HG03571 (cell line): ENCODE measurements around the gene B3GALT5.
"Not testable (repeated sequence)": the region's sequence is repeated elsewhere in the genome, so short reads cannot be mapped to it uniquely, and the experiment has no call there.

Experiments used
- ATAC-seq: cut with Tn5 transposase; IDR thresholded peaks from one replicate; pipeline ENCODE4 v1.9.1; 2021; ENCODE audit not compliant: unreplicated experiment

Gene B3GALT5

DNA sequence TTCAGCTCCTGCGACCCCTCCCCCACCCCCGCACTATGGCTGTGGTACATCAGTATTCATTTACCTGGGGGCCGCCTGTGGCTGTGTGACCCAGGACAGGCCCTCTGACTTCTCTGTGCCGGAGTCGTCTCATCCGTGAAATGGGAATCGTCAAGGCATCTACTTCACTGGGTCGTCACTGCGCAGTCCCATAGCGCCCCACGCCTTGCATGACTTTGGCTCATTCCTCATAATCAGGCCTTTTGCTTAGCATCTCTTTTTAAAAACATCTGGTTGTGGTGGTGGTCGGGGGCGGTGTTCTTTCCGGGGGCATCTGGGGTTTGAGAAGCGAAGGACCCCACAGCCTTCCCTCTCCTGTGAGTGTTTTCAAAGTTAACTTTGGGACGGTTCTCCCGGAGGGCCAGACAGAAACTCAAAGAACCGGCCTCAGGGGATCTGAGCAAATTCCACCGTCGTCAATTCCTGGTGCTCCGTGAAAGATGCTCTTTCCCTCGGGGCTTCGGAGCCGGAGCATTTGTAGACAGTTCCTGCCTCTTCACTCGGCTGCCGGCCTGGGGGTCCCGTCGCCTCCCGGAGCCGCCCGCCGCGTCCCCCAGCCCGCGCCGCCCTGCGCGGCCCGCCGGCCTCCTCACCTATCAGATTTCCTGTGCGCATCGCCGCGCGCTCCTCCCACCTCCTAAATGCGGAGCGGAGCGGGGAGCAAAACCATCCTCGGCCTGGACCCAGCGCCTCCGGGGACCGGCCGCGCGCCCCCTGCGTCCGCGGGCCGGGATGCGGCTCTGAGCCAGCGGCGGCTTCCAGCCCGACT is at the start of gene B3GALT5:
Gene B3GALT5, plus strand, starts transcription at position 708 of the 808 bp plus-strand sequence. CDS start 47,620 bp downstream, outside the sequence.
- ATAC-seq, result no peak

GRCh38 chr21:39564200-39564599 is 48.5 kb upstream of the B3GALT5 start:
- no peak for ATAC-seq

DNA sequence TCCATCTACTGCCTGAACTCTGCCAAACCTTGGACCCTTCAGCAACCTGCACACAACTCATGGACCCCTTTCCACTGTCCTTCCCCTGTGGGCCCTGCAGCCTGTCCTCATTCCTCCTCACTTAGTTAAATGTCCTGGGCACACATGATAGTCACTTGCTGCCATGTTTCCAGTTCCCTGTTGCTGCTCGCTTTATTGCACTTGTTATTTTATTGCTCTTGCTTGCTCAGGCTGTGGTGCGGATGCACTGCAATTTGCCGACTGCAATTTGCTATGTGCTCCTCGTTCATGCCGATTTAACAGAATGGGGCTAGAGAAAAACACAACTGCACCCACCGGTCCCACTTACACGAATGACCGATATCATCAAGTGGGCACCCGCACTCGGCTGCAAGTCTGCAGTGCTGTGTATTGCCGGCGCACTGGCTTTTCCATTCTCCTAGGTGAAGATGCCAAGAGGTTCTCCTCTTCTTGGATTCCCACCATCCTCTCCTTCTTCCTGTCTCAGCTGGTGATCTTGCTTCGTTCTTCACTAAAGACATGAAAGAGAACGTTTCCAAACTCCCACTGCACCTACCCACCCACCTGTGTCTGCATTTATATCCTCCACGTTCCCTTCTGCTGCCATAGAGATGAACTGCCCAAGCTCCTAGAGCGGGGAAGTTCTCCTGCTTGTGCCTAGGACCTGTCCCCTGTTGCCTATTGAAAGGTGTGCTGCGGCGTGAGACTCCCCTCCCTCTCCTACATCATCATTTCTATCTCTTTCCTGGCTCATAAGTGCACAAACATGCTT is 45.4 kb upstream of the B3GALT5 start:
- no peak for ATAC-seq

DNA sequence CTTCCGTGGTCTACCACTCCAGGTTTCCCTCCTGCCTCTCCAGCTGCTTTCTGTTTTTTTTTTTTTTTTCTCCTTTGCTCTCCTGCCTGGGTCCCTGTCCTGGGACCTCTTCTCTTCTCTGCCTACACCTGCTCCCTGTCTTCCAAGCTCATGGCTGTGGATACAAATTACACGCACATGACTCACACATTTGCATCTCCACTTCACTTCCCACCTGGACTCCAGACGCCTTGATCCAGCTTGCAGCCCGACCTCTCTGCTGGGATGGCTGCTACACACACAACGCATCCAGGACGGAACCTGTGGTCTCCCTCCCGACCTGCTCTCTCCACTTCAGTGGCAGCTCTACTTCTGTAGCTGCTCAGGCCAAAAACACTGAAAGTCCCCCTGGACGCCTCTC is 44.4 kb upstream of the B3GALT5 start:
- no peak for ATAC-seq

GRCh38 chr21:39575775-39576174 is 37.0 kb upstream of the B3GALT5 start:
- no peak for ATAC-seq

GRCh38 chr21:39576518-39577128 is 36.1 kb upstream of the B3GALT5 start:
- ATAC-seq, result no peak

DNA sequence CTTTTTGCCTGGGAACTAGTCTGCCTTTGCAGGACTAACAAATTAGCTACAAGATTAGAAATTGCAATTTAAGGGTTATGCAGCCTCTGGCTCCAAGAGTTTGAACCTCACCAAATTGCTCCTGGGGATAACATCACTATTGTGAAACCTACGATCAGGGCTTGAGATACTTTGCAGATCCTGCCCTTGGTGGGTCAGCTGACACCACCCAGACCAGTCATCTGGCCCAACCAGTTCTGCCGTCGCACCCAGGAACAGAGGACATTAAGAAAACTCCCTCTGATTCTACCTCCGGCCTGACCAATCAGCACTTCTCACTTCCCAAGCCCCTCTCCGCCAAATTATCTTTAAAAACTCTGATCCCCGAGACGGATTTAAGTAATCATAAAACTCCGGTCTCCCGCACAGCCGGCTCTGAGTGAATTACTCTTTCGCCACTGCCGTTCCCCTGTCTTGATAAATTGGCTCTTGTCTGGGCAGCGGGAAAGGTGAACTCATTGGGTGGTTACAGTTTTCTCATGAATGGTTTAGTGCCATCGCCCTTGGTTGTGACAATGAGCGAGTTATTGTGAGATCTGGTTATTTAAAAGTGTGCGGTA is 32.9 kb upstream of the B3GALT5 start:
- no peak for ATAC-seq

DNA sequence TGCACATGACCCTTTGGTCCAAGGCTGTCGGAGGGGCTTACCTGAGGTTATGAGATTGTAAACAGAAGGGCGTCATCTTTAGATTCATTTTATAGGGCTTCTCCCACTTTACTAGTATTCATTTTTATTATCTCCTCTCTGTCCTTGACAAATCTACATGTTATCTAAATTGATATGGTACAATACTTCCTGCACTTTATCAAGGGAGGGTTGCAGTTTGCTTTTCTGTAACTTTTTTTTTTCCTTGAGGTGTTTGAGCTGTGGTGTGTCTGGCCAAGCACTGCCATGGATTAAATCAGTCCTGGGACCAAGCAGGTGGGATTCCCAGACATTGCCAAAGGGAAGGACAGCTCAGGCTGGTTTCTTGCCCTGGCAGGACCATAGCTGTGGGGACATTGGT is 32.0 kb upstream of the B3GALT5 start:
- no peak for ATAC-seq

GRCh38 chr21:39581414-39581813 is 31.3 kb upstream of the B3GALT5 start:
- no peak for ATAC-seq

DNA sequence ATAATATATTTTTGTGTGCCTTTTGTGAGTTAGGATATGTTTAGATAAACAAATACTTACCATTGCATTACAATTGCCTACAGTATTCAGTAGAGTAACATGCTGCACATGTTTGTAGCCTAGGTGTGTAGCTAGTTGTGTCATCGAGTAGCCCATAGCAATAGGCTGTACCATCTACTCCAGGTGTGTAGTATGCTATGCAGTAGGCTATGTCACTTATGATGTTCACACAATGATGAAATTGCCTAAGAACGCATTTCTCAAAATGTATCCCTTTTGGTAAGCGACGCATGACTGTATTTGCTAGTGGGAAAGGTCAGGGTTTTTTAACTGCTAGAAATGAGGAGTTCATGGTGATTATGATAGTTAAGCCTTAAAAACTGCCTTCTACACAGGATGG is 30.0 kb upstream of the B3GALT5 start:
- ATAC-seq, result no peak

GRCh38 chr21:39583586-39583985 is 29.2 kb upstream of the B3GALT5 start:
- not testable (repeated sequence) for ATAC-seq

DNA sequence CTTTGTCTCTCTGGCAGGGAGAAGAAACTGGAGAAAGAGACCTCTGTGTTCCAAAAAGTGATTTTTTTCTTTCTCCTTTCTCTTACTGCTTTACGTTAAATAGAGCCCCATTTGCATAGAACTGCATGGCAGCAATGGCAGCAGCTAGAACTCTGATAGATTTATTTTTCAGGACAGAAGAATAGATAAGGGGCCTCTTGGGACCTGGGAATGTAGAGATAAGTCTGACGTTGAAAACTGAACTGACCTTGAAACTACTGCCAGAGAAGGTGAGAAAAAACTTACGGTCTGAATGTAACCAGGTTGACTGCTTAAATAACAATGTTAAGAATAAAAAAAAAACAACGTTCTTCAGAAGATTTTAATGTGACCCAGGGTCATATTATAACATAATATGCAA is 25.4 kb upstream of the B3GALT5 start:
- ATAC-seq, result no peak

DNA sequence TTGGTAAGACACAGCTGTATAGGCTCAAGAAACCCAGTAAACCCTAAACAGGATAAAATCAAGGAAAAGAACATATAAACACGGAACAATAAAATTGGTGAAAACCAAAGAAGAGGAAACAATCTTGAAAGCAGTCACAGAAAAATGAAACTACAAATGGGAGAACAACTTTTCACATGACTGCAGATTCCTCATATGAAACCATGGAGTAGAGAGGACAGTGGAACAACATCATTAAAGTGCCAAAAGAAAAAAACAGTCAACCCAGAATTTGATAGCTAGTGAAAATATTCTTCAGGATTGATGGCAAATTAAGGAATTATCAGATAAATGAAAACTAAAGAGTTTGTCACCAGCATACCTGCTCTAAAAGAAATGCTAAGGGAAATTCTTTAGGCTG is 23.9 kb upstream of the B3GALT5 start:
- ATAC-seq, result no peak

- no peak for ATAC-seq
Measured at GRCh38 chr21:39593522-39593921, 19.2 kb upstream of the B3GALT5 start.

DNA sequence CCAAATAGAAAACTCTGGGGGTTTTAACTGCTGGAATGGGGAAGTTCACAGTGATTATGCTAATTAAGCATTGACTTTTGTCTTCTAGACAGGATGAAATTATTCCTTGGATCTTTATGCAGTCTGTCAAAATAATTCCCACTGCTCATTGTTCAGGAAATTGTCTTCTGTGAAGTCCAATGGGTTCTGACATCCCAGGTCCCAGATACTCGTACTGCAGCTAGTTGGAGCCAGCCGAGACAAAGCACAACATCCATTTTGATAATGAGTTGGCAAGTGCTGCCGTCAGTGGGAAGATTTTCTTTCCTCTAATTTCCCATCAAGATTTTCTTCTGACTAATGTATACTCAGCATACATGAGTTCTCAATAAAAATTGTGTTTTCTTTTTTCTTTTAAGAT is 17.3 kb upstream of the B3GALT5 start:
- no peak for ATAC-seq

DNA sequence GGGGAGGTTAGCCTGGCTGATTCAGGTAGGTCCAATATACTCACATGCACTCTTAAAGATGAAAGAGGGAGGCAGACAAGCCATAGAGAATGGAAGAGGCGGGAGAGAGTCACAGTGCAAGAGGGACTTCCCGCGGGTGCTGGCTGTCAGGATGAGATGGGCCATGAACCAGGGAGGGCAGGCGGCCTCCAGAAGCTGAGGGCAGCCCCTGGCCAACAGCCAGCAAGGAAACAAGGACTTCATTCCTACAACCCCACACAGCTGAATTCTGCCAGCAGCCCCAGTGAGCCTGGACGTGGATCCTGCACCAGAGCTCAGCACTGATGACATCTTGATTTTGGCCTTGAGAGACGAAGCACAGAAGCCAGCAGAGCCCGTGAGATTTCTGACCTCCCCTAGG is 15.1 kb upstream of the B3GALT5 start:
- no peak for ATAC-seq

DNA sequence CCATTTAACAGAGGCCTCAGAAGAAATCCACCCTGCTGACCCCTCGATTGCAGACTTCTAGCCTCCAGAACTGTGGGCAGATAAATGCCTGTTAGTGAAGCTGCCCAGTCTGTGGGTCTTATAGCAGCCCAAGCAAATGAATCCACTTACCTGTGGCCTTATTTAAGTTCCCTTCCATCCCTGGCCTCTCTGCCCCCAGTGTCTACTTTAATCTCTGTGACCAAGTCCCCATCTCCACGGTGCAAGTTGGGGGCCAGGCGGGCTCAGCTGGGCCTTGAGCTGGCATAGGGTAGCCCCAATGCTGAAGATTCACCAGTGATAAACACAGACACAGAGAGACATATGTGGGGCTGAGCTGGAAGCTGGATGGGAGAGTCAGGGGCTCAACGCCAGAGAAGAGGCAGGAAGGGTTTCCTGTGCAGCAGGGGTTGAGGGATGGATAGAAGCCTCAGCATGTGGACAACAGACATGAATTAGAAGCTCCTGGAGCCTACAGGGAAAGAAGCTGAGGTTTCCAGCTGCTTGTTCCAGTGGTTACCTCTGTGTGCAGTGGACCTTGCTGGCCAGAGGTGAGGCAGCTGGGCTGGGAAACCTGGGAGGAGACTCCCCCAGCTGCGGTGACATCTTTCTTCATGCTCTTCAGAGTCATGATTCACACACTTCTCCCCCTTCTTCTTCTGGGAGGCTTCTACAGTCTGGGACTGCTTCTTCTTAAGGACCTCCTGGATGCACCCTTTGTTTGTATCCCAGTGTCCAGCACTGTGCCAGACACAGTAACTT is 13.4 kb upstream of the B3GALT5 start:
- no peak for ATAC-seq

DNA sequence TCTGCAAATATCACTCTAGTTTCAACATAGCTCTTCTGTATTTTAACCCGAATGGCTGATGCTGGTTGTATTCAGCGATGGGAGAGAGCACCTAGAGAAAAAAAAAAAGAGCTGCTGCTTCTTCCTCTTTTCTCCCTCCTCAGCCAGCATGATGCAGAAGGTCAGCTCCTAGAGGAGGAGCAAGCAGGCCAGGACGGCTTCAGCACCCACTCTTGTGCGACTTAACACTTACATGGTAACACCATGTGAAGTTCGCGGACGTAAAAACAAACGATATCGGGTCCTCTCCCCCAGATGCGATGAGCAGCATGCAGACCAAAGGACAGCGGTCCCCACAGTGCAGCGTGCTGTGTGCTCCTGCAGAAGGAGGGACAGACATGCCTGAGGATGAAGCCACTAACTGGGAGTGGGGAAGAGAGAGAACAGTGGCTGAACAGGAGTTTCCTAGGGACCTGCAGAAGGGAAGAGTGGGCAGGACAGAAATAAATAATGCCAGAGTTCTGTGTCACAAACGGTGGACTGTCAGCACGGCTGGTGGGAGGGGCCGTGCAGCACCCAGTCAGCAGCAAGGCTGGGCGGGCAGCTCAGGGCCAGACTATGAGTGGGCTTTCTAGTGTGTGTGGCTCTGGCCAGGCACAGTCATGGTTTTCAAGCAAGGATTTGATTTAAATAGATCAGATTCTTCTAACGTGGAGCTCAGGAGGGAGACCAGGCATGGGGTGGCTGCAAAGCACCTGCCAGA is 11.4 kb upstream of the B3GALT5 start:
- no peak for ATAC-seq

DNA sequence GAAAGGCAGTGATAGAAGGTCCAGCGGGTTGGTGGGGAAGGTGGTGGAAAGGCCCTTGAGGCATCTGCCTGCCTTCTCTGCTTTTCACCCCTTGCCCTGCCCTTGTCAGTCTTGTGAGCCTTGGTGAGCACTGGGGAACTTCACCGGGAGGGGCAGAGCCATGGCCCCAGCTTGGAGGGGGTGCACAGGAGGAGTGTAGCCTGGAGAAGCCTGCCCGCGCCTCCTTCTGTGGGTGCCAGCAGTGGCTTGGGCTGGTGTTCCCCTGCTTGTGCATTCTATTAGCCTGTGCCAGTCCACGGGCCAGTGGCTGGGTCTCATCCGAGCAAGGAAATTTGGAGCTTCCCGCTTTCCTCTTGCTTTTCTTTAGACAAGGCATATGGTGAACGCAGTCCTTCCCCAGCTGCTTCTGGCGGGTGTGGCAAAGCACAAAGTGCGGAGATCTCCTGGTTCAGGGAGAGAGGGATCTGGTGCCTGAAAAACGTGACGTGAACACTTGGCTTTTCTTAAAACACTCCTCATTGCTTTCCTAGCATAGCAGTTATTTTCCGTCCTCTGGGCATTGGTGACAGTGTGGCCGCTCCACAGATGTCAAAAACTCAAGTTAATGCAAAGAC is 10.6 kb upstream of the B3GALT5 start:
- ATAC-seq, result no peak

DNA sequence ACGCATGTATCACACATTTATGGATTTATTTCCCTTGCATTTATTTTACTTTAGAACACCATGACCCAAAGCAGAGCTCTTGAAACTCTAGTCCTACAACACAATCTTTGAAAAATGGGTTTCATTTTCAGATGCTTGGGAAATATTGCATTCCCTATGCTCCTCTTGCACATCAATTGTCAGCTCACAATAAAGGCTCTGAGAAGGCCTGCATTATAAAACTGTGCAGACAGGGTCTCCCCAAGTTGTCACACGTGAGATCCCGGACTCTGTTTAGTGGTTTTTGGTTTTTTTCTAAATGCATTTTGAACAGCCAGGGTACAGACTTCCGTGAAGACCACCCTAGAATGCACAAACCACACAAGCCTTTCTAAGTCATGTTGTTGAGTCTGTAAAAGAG is 9.9 kb upstream of the B3GALT5 start:
- no peak for ATAC-seq
